ENCODE results near the gene CBR1. TPM values are rescaled to one million over a fixed set of nuclear protein-coding genes. Genes with fewer than 3 reads are reported as not detected.

CBR1 gene
- total and polyA plus RNA-seq, 10 of the 15 experiments (the other 5 are each of a cell fraction or from before 2014, with no cell fraction given): 16.9 to 138 (median 57.4) TPM

DNA sequence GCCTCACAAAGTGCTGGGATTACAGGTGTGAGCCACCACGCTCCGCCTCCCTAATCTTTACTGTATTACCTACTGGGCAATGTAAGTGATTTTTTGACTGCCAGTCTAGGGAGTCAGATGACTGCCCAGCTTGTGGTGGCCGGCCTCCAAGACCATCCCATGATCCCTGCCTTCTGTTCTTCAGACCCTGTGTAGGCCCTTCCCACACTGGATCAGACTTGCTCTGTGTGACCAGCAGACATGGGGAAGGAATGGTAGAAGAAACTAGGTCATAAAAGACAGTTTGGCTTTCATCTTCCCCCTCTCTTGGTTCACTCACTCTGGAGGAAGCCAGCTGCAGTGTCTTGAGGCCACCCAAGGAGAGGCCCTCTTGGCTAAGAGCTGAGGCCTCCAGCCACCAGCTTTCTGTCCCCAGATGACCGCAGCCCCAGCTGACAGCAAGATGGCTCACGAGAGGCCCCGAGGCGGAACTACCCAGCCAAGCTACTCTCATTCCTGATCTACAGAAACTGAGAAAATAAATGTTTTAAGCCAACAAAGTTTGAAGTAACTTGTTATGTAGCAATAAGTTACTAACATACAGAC is 50.6 kb downstream of the CBR1 start:
- Histone ChIP-seq H3K27ac (ENCODE audit: control insufficient read depth, insufficient read depth) (no peak overlapping the region), H3K9me3 (replicated peaks; ENCODE audit: control insufficient read depth, insufficient read depth, low read length) (no peaks in the 10 kb centered on the region), H2AFZ (ENCODE audit: control insufficient read depth, low read depth, low read length) (no peak overlapping the region), H3K9ac (ENCODE audit: control insufficient read depth, insufficient read depth, low read length) (no peak overlapping the region), H4K20me1 (ENCODE audit: control insufficient read depth, insufficient read depth) (no peaks in the 10 kb centered on the region), H3K27me3 (replicated peaks in 1 of 2; ENCODE audit: control insufficient read depth in 2 of 2, insufficient read depth in 2 of 2, low read length in 1 of 2) (no peaks in the 10 kb centered on the region), H3K4me1 (ENCODE audit: control insufficient read depth, insufficient read depth, low read length) (no peaks in the 10 kb centered on the region; the same call in 1 of the 2 replicates), H3K4me3 (no peak overlapping the region), H3K36me3 (ENCODE audit: control insufficient read depth in 2 of 2, insufficient read depth in 2 of 2, low read length in 1 of 2) (no peaks in the 10 kb centered on the region), H3K4me2 (ENCODE audit: control insufficient read depth, insufficient read depth) (no peak overlapping the region), H3K79me2 (ENCODE audit: control insufficient read depth, insufficient read depth, low read length) (no peaks in the 10 kb centered on the region)
- ChIA-PET RAD21 (ENCODE audit: unreplicated experiment) (no interaction called here), CTCF (no interaction called here), SMC1A (ENCODE audit: uncharacterized antibody, unreplicated experiment) (no interaction called here), POLR2A (interaction anchor here (0.6 kb wide), 1 partner anchor 73 kb away, joined by 5 read pairs; no protein-coding TSS in a partner anchor)
- FAIRE-seq (no peak), DNase-seq (ENCODE audit: low read depth, low spot score) (no peak), ATAC-seq (peak; percentile 50)
- no peak for TF ChIP-seq SUPT20H (IDR thresholded peaks at IDR 0.05; ENCODE audit: borderline replicate concordance, control insufficient read depth, low read depth, low read length)
- TF ChIP-seq ZNF384 (IDR thresholded peaks at IDR 0.05; ENCODE audit: borderline replicate concordance, low read depth, low read length): no peak
- no peak for TF ChIP-seq SPI1 (IDR thresholded peaks at IDR 0.05; ENCODE audit: borderline replicate concordance, insufficient read depth, low read depth, low read length)
- TF ChIP-seq, protein P1, sequence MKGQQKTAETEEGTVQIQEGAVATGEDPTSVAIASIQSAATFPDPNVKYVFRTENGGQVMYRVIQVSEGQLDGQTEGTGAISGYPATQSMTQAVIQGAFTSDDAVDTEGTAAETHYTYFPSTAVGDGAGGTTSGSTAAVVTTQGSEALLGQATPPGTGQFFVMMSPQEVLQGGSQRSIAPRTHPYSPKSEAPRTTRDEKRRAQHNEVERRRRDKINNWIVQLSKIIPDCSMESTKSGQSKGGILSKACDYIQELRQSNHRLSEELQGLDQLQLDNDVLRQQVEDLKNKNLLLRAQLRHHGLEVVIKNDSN (IDR thresholded peaks at IDR 0.05; ENCODE audit: borderline replicate concordance, extremely low read length, insufficient read depth, low read depth, low read length): no peak
- no peak for TF ChIP-seq ETV6 (conservative IDR thresholded peaks at IDR 0.05 in 1 of 2, IDR thresholded peaks at IDR 0.05 in 1 of 2; ENCODE audit: borderline replicate concordance in 1 of 2, low read depth in 1 of 2)
- no peak for TF ChIP-seq EP300 (IDR thresholded peaks at IDR 0.05; ENCODE audit: borderline replicate concordance in 1 of 2, control insufficient read depth in 1 of 2, low read depth in 2 of 2, low read length in 2 of 2)
- TF ChIP-seq BHLHE40 (IDR thresholded peaks at IDR 0.05; ENCODE audit: borderline replicate concordance in 1 of 2, low read depth in 2 of 2, low read length in 1 of 2): 0 out of 4 replicates have a peak, but pooled peaks of 1 of the 2 experiments have one; percentile 20
- no peak for TF ChIP-seq NFIC (IDR thresholded peaks at IDR 0.05; ENCODE audit: low read depth, low read length)
- no peak for TF ChIP-seq BMI1 (IDR thresholded peaks at IDR 0.05; ENCODE audit: borderline replicate concordance)
- TF ChIP-seq, protein P2, sequence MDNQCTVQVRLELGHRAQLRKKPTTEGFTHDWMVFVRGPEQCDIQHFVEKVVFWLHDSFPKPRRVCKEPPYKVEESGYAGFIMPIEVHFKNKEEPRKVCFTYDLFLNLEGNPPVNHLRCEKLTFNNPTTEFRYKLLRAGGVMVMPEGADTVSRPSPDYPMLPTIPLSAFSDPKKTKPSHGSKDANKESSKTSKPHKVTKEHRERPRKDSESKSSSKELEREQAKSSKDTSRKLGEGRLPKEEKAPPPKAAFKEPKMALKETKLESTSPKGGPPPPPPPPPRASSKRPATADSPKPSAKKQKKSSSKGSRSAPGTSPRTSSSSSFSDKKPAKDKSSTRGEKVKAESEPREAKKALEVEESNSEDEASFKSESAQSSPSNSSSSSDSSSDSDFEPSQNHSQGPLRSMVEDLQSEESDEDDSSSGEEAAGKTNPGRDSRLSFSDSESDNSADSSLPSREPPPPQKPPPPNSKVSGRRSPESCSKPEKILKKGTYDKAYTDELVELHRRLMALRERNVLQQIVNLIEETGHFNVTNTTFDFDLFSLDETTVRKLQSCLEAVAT (IDR thresholded peaks at IDR 0.05): no peak
- no peak for TF ChIP-seq WRNIP1 (IDR thresholded peaks at IDR 0.05; ENCODE audit: borderline replicate concordance, low read depth, low read length)
- TF ChIP-seq RUNX3 (IDR thresholded peaks at IDR 0.05; ENCODE audit: low read length): 0 out of 2 replicates have a peak, but pooled peaks have one; percentile 21
- TF ChIP-seq, protein P3, sequence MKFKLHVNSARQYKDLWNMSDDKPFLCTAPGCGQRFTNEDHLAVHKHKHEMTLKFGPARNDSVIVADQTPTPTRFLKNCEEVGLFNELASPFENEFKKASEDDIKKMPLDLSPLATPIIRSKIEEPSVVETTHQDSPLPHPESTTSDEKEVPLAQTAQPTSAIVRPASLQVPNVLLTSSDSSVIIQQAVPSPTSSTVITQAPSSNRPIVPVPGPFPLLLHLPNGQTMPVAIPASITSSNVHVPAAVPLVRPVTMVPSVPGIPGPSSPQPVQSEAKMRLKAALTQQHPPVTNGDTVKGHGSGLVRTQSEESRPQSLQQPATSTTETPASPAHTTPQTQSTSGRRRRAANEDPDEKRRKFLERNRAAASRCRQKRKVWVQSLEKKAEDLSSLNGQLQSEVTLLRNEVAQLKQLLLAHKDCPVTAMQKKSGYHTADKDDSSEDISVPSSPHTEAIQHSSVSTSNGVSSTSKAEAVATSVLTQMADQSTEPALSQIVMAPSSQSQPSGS (IDR thresholded peaks at IDR 0.05; ENCODE audit: low read length): no peak
- in situ Hi-C loops (cut with MboI): no loop called here
- 79% methylated on average over 7 of the region's 7 CpGs for WGBS (ENCODE audit: insufficient coverage, insufficient replicate concordance, low lambda C conversion rate, missing lambda C conversion rate)
- intact Hi-C loops (cut with micrococcal nuclease; ENCODE audit: unreplicated experiment): no loop called here
- no TSS peak for BruUV-seq (replicated peaks)
